Stimulated activated CD4-positive, alpha-beta T cell treated with anti-CD3 and anti-CD28 coated beads, Interleukin-15, amount 100 ng/mL, for 1 hour (primary cell): ENCODE results near the gene ERGIC2.

Experiments used
- DNase-seq, 2 donors: peaks; one replicate each; pipeline ENCODE4 v3.0.0-alpha.2; 2020; ENCODE audit warnings: low read depth in 1 of 2, low spot score in 1 of 2

The ERGIC2 gene

GRCh38 chr12:29376118-29376517 lies 4.9 kb downstream of the ERGIC2 start:
- no peak for DNase-seq

- no peak for DNase-seq
These were observed 6.1 kb downstream of the ERGIC2 start for GRCh38 chr12:29374913-29375312.

GRCh38 chr12:29374012-29374411 lies 7.0 kb downstream of the ERGIC2 start:
- DNase-seq: no peak

GRCh38 chr12:29365091-29365490 lies 15.9 kb downstream of the ERGIC2 start:
- no peak for DNase-seq

GRCh38 chr12:29354954-29355353 lies 26.0 kb downstream of the ERGIC2 start:
- DNase-seq: no peak

- no peak for DNase-seq
These were observed 30.9 kb downstream of the ERGIC2 start for GRCh38 chr12:29350080-29350479.

GRCh38 chr12:29346769-29347421 lies 34.1 kb downstream of the ERGIC2 start:
- no peak for DNase-seq

- no peak for DNase-seq
These were observed 37.8 kb downstream of the ERGIC2 start for GRCh38 chr12:29343022-29343799.

GRCh38 chr12:29337325-29337724 lies 43.6 kb downstream of the ERGIC2 start:
- no peak for DNase-seq

GRCh38 chr12:29334937-29335336 lies 46.0 kb downstream of the ERGIC2 start:
- no peak for DNase-seq

GRCh38 chr12:29333178-29333577 lies 47.8 kb downstream of the ERGIC2 start:
- DNase-seq: no peak

GRCh38 chr12:29329411-29329810 lies 51.6 kb downstream of the ERGIC2 start:
- no peak for DNase-seq

- DNase-seq: no peak
These were observed 58.8 kb downstream of the ERGIC2 start for GRCh38 chr12:29322157-29322556.

- DNase-seq: no peak
These were observed 60.5 kb downstream of the ERGIC2 start for GRCh38 chr12:29320295-29321085.

GRCh38 chr12:29317556-29318363 lies 63.2 kb downstream of the ERGIC2 start:
- no peak for DNase-seq

- DNase-seq: no peak
These were observed 64.2 kb downstream of the ERGIC2 start for GRCh38 chr12:29316752-29317151.

- DNase-seq: no peak
These were observed 66.6 kb downstream of the ERGIC2 start for GRCh38 chr12:29314416-29314815.

- DNase-seq: no peak
These were observed 70.1 kb downstream of the ERGIC2 start for GRCh38 chr12:29310899-29311298.

- no peak for DNase-seq
These were observed 71.6 kb downstream of the ERGIC2 start for GRCh38 chr12:29309320-29309902.

GRCh38 chr12:29306682-29307081 lies 74.3 kb downstream of the ERGIC2 start:
- no peak for DNase-seq

GRCh38 chr12:29306266-29306665 lies 74.7 kb downstream of the ERGIC2 start:
- DNase-seq: no peak
